NB4 (cell line): ENCODE results near the gene MPV17L.
"Not testable (repeated sequence)": the region's sequence is repeated elsewhere in the genome, so short reads cannot be mapped to it uniquely, and the experiment has no call there.

Source experiments
- DNase-seq: peaks from one replicate; pipeline ENCODE4 v3.0.0; 2010; ENCODE audit warnings: low read depth
- H3K4me3 ChIP-seq: one replicate; pipeline ENCODE4 v1.5.1; 2011; ENCODE audit warnings: mild to moderate bottlenecking, low read depth, low read length, moderate library complexity
- CTCF ChIP-seq: IDR thresholded peaks from one replicate; pipeline ENCODE4 v1.5.1; 2012; ENCODE audit warnings: low read depth, low read length
- MAX ChIP-seq: IDR thresholded peaks from 2 replicates; pipeline ENCODE4 v1.6.1; 2011; ENCODE audit warnings: low read depth, low read length
- MYC ChIP-seq: IDR thresholded peaks from 2 replicates; pipeline ENCODE4 v1.6.1; 2011; ENCODE audit warnings: low read depth, low read length
- POLR2A ChIP-seq: IDR thresholded peaks from 2 replicates; pipeline ENCODE4 v1.6.1; 2011; ENCODE audit warnings: mild to moderate bottlenecking; ENCODE audit not compliant: insufficient read length; ENCODE audit errors: extremely low read depth

MPV17L gene

GRCh38 chr16:15439521-15439920, 44.0 kb downstream of the MPV17L start:
- no peak for DNase-seq
- no peak overlapping the region for H3K4me3 ChIP-seq
- no peak for TF ChIP-seq POLR2A
- TF ChIP-seq MAX: no peak
- TF ChIP-seq CTCF: no peak
- no peak for TF ChIP-seq MYC

- DNase-seq: no peak
- no peak overlapping the region for H3K4me3 ChIP-seq
- TF ChIP-seq MYC (no peak), CTCF (no peak), MAX (no peak), POLR2A (no peak)
These were observed 45.3 kb downstream of the MPV17L start for GRCh38 chr16:15440852-15441251.

GRCh38 chr16:15442140-15442539, 46.6 kb downstream of the MPV17L start:
- not testable (repeated sequence) for DNase-seq, H3K4me3 ChIP-seq

GRCh38 chr16:15443753-15444152, 48.2 kb downstream of the MPV17L start:
- TF ChIP-seq POLR2A (no peak), MAX (no peak), MYC (no peak), CTCF (no peak)
- no peak for DNase-seq
- no peak overlapping the region for H3K4me3 ChIP-seq

- DNase-seq: no peak
- TF ChIP-seq MYC (no peak), CTCF (no peak), POLR2A (no peak), MAX (no peak)
- H3K4me3 ChIP-seq: no peak overlapping the region
These were observed 48.7 kb downstream of the MPV17L start for GRCh38 chr16:15444264-15444663.

GRCh38 chr16:15445450-15445849, 49.9 kb downstream of the MPV17L start:
- no peak for TF ChIP-seq POLR2A
- TF ChIP-seq CTCF: no peak
- no peak for DNase-seq
- no peak overlapping the region for H3K4me3 ChIP-seq
